ENCODE data around the gene SF1.

- TF ChIP-seq, protein P1, sequence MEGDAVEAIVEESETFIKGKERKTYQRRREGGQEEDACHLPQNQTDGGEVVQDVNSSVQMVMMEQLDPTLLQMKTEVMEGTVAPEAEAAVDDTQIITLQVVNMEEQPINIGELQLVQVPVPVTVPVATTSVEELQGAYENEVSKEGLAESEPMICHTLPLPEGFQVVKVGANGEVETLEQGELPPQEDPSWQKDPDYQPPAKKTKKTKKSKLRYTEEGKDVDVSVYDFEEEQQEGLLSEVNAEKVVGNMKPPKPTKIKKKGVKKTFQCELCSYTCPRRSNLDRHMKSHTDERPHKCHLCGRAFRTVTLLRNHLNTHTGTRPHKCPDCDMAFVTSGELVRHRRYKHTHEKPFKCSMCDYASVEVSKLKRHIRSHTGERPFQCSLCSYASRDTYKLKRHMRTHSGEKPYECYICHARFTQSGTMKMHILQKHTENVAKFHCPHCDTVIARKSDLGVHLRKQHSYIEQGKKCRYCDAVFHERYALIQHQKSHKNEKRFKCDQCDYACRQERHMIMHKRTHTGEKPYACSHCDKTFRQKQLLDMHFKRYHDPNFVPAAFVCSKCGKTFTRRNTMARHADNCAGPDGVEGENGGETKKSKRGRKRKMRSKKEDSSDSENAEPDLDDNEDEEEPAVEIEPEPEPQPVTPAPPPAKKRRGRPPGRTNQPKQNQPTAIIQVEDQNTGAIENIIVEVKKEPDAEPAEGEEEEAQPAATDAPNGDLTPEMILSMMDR (IDR thresholded peaks at IDR 0.05): no peak
- TF ChIP-seq POLR2A (IDR thresholded peaks at IDR 0.05): no peak
- peak in 1 of 2 donors; percentile 2 for TF ChIP-seq POLR2AphosphoS5 (IDR thresholded peaks at IDR 0.05)
- TF ChIP-seq EP300 (IDR thresholded peaks at IDR 0.05): no peak
Measured at GRCh38 chr11:64796047-64796756, 17.9 kb upstream of the SF1 start.

Measured in upper lobe of left lung (tissue), 4 donors.